GM12872 (cell line): ENCODE results near the gene MAP3K4.

Experiments
- CTCF ChIP-seq: IDR thresholded peaks from 3 replicates; pipeline ENCODE4 v1.5.1; 2011; ENCODE audit warnings: low read depth, mild to moderate bottlenecking, low read length, moderate library complexity; ENCODE audit not compliant: insufficient read depth

The MAP3K4 gene

GRCh38 chr6:161108916-161109315, 117.3 kb downstream of the MAP3K4 start:
- TF ChIP-seq CTCF: no peak

GRCh38 chr6:161109366-161109765, 117.8 kb downstream of the MAP3K4 start:
- TF ChIP-seq CTCF: no peak

- TF ChIP-seq CTCF: no peak
Measured at GRCh38 chr6:161110028-161110779, 118.6 kb downstream of the MAP3K4 start.

- no peak for TF ChIP-seq CTCF
Measured at GRCh38 chr6:161111261-161111660, 119.7 kb downstream of the MAP3K4 start.

- TF ChIP-seq CTCF: no peak
Measured at GRCh38 chr6:161115468-161115867, 123.9 kb downstream of the MAP3K4 start.

- no peak for TF ChIP-seq CTCF
Measured at GRCh38 chr6:161116554-161116953, 125.0 kb downstream of the MAP3K4 start.

GRCh38 chr6:161117308-161117707, 125.7 kb downstream of the MAP3K4 start:
- no peak for TF ChIP-seq CTCF
